AG04450 (cell line): ENCODE results near the gene MARK1. TPM values are rescaled to one million over a fixed set of nuclear protein-coding genes. Genes with fewer than 3 reads are reported as not detected.
A peak's percentile ranks its signal among the peaks of the same experiment; 100 is the strongest.

Experiments used
- CTCF ChIA-PET: fragments of 300-600, 350-600 bp; formaldehyde crosslinking; extraction: SDS; loops from one replicate; lab custom pipeline; 2022; ENCODE audit warnings: antibody characterized with exemption, inconsistent platforms; lab: Charles Lee
- POLR2A ChIA-PET: fragments of 350-600 bp; formaldehyde crosslinking; extraction: SDS; loops from one replicate; lab custom pipeline; 2021; ENCODE audit warnings: antibody characterized with exemption, inconsistent platforms; lab: Yijun Ruan, JAX
- DNase-seq: peaks from one replicate; pipeline ENCODE4 v3.0.0-alpha.2; 2011; ENCODE audit warnings: low read depth, low spot score
- H3K27ac ChIP-seq: one replicate; pipeline ENCODE4 v1.5.1; 2012; ENCODE audit warnings: low read depth, low read length, control low read depth
- H3K27me3 ChIP-seq: one replicate; pipeline ENCODE4 v1.6.0; 2012; ENCODE audit warnings: low read length; ENCODE audit not compliant: control insufficient read depth, insufficient read depth
- H3K4me3 ChIP-seq: 2 replicates; pipeline ENCODE4 v1.5.1; 2011; ENCODE audit warnings: mild to moderate bottlenecking, low read depth, low read length, control low read depth
- H3K9me3 ChIP-seq: 2 replicates; pipeline ENCODE4 v1.5.1; 2012; ENCODE audit warnings: low read length; ENCODE audit not compliant: control insufficient read depth, insufficient read depth
- polyA plus RNA-seq: library from polyadenylated mRNA; depleted of rRNA; stranded (reverse); fragments of >200 nt; gene quantifications from 2 replicates; pipeline ENCODE4 v1.2.3, GENCODE V29; 2011
- TF ChIP-seq, protein P1 (sequence below): IDR thresholded peaks from 2 replicates; pipeline ENCODE4 v1.5.1; 2011; ENCODE audit warnings: low read depth, low read length, control low read depth, inconsistent platforms

MARK1 gene
- polyA plus RNA-seq, 1 experiment = not detected

DNA sequence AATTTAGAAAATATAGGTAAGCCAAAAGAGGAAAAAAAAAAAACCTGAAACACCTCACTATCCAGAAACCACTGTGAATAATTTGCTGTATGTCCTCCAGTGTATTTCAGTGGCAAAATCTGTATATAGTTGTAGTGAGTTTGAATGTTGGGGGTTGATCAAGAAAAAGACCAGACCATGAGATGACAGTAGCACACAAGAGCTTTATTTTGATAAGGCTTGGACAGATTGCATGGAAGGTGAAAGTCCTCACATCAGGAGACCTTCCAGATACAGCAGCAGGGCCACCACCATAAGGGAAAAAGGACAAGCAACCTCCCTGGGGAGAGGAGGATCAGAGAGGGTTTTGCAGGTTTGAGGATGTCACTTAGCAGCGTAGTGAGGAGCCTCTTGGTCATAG, 146.0 kb downstream of the MARK1 start:
- no peak for DNase-seq
- CTCF ChIA-PET = interaction anchor here (0.7 to 1.1 kb wide), 3 partner anchors 11 to 103 kb away, joined by 3 to 4 read pairs (median 4); no protein-coding TSS in a partner anchor
- TF ChIP-seq, protein P1, sequence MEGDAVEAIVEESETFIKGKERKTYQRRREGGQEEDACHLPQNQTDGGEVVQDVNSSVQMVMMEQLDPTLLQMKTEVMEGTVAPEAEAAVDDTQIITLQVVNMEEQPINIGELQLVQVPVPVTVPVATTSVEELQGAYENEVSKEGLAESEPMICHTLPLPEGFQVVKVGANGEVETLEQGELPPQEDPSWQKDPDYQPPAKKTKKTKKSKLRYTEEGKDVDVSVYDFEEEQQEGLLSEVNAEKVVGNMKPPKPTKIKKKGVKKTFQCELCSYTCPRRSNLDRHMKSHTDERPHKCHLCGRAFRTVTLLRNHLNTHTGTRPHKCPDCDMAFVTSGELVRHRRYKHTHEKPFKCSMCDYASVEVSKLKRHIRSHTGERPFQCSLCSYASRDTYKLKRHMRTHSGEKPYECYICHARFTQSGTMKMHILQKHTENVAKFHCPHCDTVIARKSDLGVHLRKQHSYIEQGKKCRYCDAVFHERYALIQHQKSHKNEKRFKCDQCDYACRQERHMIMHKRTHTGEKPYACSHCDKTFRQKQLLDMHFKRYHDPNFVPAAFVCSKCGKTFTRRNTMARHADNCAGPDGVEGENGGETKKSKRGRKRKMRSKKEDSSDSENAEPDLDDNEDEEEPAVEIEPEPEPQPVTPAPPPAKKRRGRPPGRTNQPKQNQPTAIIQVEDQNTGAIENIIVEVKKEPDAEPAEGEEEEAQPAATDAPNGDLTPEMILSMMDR = no peak
- Histone ChIP-seq H3K27ac (no peak overlapping the region), H3K9me3 (no peaks in the 10 kb centered on the region), H3K27me3 (no peaks in the 10 kb centered on the region), H3K4me3 (no peak overlapping the region)
- POLR2A ChIA-PET = no interaction called here

DNA sequence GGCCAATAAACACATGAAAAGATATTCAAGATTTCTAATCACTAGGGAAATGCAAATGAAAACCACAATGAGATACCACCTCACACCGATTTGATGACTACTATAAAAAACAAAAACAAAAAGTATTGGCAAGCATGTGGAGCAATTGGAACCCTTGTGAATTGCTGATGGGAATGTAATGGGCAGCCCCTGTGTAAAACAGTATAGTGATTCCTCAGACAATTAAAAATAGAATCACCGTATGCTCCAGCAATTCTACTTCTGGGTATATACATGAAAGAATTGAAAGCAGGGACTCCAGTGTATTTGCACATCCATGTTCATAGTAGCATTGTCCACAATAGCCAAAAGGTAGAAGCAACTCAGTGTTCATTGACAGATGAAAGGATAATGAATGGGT, 149.3 kb downstream of the MARK1 start:
- TF ChIP-seq, protein P1 = no peak
- ChIA-PET POLR2A (no interaction called here), CTCF (interaction anchor here (1.5 to 5.4 kb wide), 2 partner anchors 56 to 99 kb away, joined by 4 to 30 read pairs; no protein-coding TSS in a partner anchor)
- no peaks in the 10 kb centered on the region for H3K27me3 ChIP-seq
- no peak overlapping the region for H3K27ac ChIP-seq
- H3K4me3 ChIP-seq = no peak overlapping the region
- no peaks in the 10 kb centered on the region for H3K9me3 ChIP-seq
- DNase-seq = no peak

- no peak for DNase-seq
- CTCF ChIA-PET = interaction anchor here (0.6 to 5.4 kb wide), 6 partner anchors 53 to 401 kb away, joined by 3 to 32 read pairs (median 3); no protein-coding TSS in a partner anchor
Observed at GRCh38 chr1:220680085-220680687, 152.2 kb downstream of the MARK1 start.

DNA sequence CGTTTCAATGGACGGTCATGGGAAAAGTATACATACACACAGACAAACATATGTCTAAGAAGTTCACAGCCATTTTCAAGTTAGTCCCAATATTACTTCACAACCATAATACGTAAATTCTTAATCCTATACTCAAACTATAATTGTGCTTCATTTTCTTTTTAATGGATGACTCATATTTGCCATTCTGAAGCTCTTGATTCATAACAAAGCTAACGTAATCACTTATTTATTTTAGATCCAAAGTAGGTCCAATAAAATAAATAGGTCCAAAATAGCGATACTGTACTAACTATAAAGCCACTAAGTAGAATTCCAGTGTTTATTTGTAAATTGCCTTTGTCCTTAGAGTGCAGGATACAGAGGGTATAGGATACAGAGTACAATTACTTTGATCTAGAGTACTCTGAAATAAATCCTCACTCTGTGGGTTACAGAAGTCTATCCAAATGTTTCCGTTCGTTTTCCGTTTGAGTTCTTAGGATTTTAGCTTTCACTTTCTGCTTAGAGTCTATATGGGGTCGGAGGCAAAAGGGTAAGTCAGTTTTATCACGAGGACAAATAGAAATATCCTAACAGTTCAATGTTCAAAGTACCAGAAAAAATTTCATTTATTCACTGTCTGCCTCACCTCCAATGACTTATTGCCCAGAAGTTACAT, 153.4 kb downstream of the MARK1 start:
- TF ChIP-seq, protein P1 = no peak
- DNase-seq = no peak
- ChIA-PET POLR2A (no interaction called here), CTCF (interaction anchor here (0.6 to 5.4 kb wide), 7 partner anchors 22 to 401 kb away, joined by 3 to 32 read pairs (median 5); no protein-coding TSS in a partner anchor)
- H3K4me3 ChIP-seq = no peak overlapping the region
- no peaks in the 10 kb centered on the region for H3K9me3 ChIP-seq
- H3K27me3 ChIP-seq = no peaks in the 10 kb centered on the region
- H3K27ac ChIP-seq = no peak overlapping the region

More at GRCh38 chr1:220680085-220680687, 152.2 kb downstream of the MARK1 start:
- Histone ChIP-seq H3K9me3 (no peaks in the 10 kb centered on the region), H3K27me3 (no peaks in the 10 kb centered on the region), H3K27ac (no peak overlapping the region), H3K4me3 (no peak overlapping the region)
- POLR2A ChIA-PET = no interaction called here
- TF ChIP-seq, protein P1 = peak; percentile 80
